22Rv1 (cell line): ENCODE results near the gene DLGAP5.
A peak's percentile ranks its signal among the peaks of the same experiment; 100 is the strongest.

Experiments used
- H3K27ac ChIP-seq: fragments of 450-650 bp; 2 replicates; pipeline ENCODE4 v1.5.1; 2017
- CTCF ChIP-seq: fragments of 450-650 bp; IDR thresholded peaks from 2 replicates; pipeline ENCODE4 v1.5.1; 2017; ENCODE audit warnings: mild to moderate bottlenecking
- ZFX ChIP-seq: fragments of 450-650 bp; IDR thresholded peaks from 2 replicates; pipeline ENCODE4 v1.6.1; 2017; ENCODE audit warnings: antibody characterized with exemption, borderline replicate concordance

The DLGAP5 gene, protein sequence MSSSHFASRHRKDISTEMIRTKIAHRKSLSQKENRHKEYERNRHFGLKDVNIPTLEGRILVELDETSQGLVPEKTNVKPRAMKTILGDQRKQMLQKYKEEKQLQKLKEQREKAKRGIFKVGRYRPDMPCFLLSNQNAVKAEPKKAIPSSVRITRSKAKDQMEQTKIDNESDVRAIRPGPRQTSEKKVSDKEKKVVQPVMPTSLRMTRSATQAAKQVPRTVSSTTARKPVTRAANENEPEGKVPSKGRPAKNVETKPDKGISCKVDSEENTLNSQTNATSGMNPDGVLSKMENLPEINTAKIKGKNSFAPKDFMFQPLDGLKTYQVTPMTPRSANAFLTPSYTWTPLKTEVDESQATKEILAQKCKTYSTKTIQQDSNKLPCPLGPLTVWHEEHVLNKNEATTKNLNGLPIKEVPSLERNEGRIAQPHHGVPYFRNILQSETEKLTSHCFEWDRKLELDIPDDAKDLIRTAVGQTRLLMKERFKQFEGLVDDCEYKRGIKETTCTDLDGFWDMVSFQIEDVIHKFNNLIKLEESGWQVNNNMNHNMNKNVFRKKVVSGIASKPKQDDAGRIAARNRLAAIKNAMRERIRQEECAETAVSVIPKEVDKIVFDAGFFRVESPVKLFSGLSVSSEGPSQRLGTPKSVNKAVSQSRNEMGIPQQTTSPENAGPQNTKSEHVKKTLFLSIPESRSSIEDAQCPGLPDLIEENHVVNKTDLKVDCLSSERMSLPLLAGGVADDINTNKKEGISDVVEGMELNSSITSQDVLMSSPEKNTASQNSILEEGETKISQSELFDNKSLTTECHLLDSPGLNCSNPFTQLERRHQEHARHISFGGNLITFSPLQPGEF

GRCh38 chr14:55191203-55192053 is at the start of gene DLGAP5:
Gene DLGAP5 (minus strand): TSS chr14:55191585. CDS start chr14:55189179, 2,406 bp downstream.
- peak within 1 kb of the TSS; percentile 65 for H3K27ac ChIP-seq
- TF ChIP-seq CTCF (no peak), ZFX (no peak)

- no peak for TF ChIP-seq CTCF
- no peak for TF ChIP-seq ZFX
- H3K27ac ChIP-seq = no peak overlapping the region
Measured at GRCh38 chr14:55240526-55241178, 49.3 kb upstream of the DLGAP5 start.

DNA sequence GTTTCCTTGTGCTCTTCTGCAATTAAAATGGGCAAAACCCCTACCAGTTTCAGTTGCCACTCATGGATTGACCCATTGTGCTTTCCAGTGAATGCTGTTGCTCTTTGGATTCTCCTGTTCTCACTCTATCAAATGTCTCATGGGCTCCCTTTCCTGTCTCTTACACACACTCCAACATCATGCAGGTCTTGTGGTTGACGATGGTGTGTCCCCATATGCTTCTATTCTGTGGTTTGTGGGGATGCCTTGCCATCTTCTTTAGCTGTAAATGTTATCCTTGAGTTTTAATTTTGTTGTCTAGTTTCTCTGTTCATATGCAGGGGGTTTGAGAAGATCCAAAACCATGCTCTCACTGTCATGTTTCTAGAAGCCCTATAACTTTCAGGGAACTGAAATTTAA is 47.9 kb upstream of the DLGAP5 start:
- H3K27ac ChIP-seq = no peak overlapping the region
- no peak for TF ChIP-seq CTCF
- TF ChIP-seq ZFX = no peak

DNA sequence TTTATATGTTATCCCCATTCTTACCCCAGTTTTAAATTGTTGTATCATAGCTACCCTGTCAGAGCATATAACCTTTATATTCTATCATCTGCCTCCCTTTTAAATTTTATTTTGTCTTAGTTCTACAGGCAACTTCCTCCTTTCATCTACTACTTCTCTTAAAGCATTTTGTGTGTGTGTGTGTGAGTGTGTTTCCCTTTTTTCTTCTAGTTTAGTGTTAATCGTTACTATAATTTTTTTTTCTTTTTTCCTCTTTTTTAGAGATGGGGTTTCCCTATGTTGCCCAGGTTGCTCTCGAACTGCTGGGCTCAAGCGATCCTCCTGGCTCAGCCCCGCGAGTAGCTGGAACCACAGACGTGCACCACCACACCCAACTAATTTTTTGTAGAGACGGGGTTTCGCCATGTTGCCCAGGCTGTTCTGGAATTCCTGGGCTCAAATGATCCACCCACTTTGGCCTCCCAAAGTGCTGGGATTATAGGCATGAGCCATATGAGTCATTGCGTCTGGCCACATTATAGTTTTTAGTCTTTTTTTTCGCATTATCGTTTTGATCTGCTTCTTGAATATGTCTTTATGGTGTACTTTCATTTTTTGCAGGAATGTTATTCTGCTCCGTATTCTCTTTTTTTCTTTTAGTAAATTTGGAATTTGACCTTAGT is 46.8 kb upstream of the DLGAP5 start:
- H3K27ac ChIP-seq = no peak overlapping the region
- TF ChIP-seq CTCF (no peak), ZFX (no peak)

GRCh38 chr14:55233591-55233990 is 42.2 kb upstream of the DLGAP5 start:
- H3K27ac ChIP-seq = no peak overlapping the region
- no peak for TF ChIP-seq CTCF
- TF ChIP-seq ZFX = no peak

DNA sequence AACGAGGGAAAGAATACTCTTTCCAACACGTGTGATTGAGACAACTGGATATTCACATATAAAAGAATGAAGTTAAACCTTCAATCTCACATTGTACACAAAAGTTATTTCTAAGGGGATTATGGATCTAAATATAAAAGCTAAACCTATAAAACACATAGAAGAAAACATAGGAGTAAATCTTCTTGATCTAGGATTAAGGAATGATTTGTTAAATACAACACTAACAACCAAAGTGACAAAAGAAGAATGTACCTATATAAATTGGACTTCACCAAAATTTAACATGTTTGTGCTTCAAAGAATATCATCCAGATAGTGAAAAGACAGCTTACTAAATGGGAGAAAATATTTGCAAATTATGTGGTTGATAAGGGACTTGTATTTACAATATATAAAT is 36.9 kb upstream of the DLGAP5 start:
- TF ChIP-seq ZFX = no peak
- TF ChIP-seq CTCF = no peak
- no peak overlapping the region for H3K27ac ChIP-seq
